Measurements from ENCODE around the gene ADM. TPM values are rescaled to one million over a fixed set of nuclear protein-coding genes. Genes with fewer than 3 reads are reported as not detected.

The ADM gene
- total RNA-seq, 1 donor from 2014 or later: 17.3 TPM

DNA sequence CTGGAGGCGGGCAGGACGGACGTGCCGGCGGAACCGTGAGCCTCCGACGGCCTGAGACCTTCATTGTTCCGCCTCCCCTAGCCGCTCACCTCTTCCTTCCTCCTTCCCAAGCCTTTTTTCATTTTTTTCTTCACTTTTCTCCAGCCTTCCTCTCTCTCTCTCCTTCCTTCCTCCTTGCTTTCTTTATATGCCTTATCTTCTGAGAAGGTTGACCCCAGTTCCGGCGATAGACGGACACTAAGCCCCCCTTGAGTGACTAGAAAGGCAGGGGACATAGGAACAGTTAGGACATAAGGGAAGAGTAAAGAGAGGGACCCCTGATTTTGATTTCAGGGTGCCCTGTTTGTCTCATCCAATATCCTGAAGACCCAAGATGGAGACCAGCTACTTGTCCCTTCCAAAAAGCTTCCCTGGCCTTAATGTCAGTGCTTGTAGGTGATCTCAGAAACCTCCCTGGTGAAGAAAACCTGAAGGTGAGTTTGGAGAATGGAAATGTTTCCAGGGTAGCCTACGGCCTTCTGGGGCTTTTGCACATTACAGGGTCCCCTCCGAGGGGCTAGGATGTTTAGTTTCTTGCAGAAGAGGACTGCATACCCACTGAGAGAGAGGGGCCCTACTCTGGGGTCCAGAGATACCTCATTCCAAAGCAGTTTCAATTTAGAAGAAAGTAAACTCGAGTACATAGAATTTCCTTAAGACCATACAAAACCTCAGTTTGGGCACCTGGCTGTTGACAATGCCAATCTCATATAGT is 3.5 kb downstream of the ADM start:
- DNase-seq (ENCODE audit: low read depth): no peak

DNA sequence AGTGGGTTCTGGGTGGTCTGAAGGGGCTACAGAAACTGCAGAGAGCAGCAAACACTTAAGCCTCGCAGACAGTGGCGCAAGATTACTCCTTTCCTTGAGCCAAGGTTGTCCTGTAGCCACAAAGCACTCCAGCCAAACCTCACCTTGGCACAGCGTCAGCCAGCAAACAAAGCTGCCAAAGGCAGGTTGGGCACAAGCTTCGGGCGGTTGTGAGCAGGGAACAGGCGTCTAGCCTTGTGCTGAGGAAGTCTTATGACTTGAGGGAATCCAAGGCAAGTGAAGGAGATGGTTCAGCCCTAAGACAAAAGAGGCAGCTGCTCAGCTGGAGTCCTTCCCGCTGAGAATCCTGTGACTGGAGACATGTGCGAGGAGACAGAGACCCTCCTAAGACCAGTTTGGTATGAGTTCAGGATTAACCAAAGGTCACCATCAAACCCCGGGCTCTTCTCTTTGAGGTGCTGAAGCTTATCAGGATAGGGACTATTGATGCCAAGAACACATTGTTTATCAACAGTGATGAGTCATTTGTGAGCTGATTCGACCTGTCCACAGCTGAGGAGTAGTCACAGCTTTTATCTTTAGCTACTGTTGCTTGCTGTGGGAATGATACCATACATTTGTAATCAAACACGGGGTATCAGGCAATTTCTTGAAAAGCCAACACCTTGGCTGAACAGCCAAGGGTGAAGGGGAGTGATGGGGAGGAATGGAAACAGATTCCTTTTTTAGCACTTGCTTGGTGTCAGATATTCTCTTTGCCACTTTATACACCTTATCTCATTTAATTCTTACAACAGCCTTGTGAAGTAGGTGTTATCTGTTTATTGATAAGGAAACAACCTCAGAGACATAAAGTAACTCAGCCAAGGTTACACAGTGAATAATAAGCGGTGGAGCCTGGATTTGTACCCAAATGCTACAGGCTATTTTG is 4.6 kb downstream of the ADM start:
- DNase-seq (ENCODE audit: low read depth): peak; percentile 82

DNA sequence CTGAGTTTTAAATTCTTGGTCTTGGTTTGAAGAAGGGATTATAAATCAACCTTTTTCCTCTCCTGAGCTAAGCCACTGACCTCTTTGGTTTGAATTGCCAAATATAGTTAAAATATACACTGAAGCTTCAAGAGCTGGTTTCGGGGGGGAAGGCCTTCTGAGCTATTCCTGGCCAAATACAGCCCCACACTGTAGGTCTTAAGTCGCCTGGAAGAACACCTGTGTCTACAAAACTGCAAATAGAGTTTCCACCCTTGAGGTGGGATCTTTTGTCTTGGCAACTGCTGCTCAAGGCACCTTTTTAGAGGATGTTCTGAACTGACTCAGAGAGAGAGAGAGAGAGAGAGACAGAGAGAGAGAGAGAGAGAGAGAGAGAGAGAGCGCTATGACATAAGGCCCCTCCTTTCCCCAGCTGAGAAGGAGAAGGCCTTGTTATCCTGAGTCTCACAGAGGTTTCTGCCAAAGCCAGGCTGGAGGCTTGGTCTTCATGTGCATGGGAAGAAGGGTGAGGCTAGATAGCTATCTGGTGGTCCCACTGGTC is 5.5 kb downstream of the ADM start:
- no peak for DNase-seq (ENCODE audit: low read depth)

DNA sequence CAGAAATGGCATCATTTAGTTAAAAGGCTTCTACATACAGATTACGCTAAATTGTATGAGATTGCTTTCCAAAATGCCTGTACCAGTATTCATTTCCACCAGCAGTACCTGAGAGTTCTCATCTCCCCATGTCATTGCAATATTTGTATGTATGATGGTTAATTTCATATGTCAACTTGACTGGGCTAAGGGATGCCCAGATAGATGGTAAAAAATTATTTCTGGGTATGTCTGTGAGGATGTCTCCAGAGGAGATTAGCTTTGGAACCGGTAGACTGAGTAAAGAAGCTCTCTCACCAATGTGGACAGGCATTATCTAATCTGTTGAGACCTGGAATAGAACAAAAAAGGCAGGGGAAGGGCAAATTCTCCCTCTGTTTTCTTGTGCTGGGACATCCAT is 6.9 kb downstream of the ADM start:
- DNase-seq (ENCODE audit: low read depth): no peak

DNA sequence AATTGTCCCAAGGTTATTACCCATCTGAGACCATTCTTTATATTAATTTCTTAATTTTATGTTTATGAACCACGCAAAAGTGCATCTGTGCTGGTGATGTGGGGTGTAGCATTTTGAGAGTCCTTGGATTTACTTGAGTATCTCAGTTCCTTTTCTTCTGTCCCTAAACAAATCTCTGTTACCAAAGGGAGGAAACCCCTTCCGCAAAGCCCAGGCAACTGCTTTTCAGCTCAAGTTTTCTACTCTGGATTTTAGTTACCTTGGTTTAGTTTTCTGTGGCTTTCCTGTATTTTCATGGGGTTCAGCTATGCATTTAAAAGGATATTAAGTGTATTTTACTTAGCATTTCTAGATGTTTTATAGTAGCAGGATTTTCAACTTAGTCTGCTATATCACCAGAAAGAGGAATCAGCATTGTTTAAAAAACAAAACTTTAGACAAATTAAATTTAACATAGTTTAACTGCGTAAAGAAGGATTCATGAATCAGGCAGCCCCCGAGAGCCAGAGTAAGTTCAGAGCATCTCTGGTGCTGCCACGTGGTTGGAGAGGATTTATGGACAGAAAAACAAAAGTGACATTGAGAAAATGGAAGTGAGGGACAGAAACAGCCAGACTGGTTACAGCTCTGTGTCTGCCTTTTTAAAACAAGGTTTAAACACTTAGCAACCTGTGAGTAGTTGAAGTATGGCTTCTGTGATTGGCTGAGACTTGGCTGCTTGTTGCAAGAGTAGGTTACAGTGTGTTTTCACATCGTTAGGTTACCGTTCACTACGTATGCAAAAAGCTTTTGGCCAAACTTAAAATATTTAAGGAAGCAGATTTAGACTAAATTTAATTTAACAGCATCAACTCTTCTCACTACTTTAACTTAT is 9.6 kb downstream of the ADM start:
- DNase-seq (ENCODE audit: low read depth): peak; percentile 46

DNA sequence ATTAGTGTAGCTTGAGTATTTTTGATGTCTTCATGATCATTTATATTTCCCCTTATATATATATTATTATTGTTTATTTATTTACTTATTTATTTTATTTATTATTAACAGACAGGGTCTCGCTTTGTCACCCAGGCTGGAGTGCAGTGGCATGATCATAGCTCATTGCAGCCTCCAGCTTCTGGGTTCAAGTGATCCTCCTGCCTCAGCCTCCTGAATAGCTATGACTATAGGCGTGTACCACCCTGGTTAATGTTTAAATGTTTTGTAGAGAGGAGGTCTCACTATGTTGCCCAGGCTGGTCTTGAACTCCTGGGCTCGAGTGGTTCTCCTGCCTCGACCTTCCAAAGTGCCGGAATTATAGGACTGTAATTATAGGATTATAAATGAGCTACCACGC is 10.2 kb downstream of the ADM start:
- DNase-seq (ENCODE audit: low read depth): no peak

DNA sequence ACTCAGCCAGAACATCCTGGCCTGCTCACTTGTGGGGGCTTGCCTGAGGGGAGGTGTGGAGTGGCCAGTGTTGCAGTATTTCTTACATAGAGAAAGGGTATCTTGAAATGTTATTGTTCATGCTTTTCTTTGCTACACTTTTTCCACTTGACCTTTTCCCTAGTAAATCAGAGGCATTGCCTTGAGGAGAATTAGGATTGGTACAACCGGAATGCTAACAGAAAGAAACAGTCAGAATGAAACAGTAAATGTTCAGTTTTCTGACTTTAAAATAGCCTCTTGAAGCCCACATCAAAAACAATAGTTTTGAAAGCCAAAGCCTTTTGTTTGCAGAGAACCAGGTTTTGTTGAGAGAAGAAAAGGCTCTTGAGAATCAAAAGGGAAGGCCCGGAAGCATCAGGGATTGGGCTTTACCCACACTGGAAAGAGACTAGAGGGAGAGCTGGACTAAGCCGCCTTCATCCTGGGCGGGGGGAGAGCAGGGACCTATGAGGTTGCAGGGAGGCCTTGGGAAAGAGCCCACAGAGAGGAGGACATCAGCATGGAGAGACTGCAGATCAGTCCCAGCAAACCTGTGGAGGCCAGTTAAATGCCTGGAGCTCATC is 12.4 kb downstream of the ADM start:
- DNase-seq (ENCODE audit: low read depth): no peak

DNA sequence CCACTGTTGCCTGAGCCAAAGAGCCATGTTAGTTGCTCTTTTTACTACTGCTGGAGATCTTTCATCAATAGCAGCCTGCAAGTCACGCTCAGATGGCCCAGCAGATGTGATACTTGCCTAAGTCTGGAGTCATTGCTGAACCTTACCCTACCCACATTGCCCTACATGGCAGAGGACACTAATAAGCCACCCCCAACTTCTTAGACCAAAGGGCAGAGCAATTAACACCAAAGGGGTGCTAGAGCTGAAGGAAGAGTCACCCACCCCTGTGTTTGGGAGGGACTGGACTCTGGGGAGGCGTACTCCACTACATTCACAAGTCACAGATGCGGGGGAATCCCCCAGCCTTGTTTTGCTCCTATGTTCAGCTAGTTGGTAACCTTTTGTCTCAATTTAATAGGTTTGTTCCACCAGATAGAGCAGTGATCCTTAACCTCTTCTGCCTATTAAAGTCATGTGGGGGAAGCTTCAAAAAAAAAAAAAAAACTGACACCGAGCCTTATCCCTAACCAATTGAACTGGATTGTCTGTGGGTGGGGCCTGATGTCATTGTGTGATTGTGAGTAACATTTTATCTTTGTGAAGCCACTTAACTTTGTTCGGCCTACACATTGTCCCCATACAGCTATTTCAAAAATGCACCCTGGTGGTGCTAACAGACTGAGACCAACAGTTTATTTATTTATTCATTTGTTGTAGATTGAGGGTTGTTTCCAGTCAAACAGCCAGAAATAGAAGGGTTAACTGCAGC is 13.1 kb downstream of the ADM start:
- no peak for DNase-seq (ENCODE audit: low read depth)

DNA sequence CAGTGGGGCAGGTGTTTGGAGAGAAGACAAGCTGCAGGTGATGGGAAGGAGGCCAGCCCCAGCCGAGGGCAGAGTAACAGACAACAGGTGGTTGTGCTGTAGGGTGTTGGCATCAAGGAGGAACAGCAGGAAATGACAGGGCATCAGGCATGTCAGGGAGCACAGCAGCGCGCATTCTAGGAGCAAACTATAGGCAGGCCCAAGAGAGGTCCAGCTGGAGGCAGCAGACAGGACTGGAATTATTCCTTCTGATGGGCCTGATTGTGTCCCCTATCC is 13.6 kb downstream of the ADM start:
- DNase-seq (ENCODE audit: low read depth): peak; percentile 72

DNA sequence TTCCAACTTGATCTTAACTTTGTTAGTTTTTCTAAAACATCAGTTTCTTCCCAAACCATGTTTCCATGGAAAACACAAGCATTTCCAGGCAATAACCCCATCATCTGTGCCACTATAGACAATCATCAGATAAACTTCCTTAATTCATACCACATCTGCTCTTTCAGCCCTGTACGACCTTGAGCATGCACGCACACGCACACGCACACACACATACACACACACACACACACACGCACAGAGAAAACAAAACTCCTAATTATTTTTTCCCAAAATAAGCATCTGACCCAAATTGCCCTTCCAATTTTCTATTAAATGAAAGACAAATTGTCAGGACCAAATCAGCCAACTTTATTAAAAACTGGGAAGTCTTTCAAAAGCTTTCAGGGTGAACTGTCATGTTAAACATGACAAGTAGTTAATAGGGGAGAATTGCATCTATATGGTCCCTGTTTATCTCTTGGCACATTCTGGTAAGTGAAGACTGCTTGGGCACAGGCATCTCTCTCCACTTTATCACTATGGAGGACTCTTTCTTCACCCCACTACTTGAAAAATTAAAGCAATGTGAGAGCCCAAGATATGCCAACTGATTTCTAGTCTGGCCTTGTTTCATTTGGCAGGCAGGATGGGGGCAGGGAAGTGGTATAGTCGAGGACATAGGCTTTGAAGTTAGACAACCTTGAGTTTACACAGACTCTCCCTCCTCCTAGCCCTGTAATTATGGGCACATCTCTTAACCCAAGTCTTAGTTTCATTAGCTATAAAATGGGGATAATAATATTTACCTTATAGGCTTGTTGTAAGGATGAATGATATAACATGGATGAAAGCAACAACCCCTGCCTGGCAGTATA is 15.1 kb downstream of the ADM start:
- no peak for DNase-seq (ENCODE audit: low read depth)

DNA sequence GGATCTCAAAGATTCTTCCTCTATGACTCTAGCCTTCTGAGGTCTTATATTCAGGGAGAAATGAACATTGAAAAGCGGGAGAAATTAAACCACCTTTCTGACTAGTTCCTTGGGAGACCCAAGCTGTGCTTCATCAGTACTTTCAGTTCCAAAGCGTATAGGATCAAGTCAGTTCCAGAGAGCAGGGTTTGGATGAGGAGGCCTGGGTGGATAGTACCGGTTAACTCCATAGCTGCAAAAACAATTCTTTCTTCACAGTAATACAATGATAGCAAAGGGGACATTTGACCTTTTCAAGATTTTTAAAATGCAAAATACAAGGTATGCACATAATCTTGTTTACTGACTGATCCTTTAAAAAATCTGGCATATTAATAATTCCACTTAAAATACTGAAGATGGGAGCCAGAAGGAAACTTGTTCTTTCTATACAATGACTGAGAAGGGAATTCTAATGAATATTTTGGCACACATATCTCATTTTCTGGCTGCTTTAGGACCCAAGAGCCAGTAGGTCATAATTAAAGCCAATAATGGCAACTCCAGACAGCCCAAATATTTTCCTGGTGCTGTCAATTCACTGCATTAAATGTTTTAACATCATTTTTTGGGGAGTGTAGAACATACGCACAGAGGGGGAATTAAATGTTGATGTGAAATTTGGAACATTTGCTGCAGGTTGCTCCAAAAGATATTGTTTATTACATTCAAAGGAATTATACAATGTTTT is 16.0 kb downstream of the ADM start:
- DNase-seq (ENCODE audit: low read depth): no peak

DNA sequence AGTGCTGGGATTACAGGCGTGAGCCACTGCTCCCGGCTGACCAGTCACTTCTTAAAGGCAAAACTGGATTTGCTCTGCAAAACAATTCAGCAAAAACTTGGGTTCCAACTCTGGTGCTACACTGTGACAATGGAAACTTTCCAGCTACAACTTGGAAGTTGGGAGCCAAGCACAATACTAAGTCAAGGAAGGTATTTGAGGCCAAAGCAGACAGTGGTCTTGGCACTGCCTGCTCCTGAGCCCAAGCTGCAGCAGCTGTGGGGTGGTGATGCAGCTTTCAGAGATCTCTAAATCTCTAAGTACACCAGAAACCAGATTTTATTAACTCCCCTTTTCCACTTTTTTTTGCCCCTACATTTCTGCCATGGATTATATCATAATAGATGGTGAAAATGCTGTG is 17.5 kb downstream of the ADM start:
- peak; percentile 67 for DNase-seq (ENCODE audit: low read depth)

DNA sequence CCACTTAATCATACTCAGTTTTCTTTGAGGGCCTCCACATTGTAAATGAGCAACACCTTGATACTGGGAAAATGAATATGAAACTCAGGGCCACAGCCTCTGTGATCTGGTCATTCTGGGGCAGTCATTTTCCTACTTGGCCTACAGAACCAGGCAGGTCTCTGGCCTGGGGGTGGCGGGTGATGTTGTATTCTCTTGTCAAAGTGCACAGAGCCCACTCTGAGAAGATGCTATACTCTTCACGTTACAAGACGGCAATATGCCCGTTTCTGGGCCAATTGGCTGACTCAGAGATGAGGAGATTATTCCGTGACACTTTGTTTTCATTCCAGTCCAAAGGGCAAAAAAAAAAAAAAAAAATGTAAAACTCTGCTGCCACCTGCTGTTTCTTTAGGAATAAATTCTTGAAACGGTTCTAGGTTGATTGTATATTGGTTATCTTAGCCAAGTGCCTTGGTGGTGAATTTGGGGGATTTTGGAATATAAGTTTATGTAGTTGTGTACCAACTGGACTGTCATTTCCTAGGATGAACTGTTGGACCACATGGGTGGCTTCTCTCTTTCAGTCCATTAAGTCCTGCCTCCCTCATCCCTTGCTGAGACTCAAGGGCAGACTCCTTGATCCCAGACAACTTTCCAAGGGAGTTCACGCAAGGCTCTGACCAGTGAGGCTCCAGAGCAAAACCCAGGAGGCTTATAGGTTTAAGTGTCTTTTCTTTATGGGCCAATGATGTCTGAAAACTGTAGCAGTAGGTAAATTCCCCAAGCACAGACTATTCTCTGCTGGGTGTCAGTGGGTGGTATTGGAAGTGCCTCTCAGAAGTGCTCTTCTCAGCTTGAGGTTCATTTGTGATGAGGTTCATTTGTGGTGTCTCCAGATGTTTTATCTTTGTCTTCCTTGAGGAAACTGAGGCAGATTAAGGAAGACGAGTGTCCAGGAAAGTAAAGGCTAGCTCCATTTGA is 18.2 kb downstream of the ADM start:
- peak; percentile 84 for DNase-seq (ENCODE audit: low read depth)

DNA sequence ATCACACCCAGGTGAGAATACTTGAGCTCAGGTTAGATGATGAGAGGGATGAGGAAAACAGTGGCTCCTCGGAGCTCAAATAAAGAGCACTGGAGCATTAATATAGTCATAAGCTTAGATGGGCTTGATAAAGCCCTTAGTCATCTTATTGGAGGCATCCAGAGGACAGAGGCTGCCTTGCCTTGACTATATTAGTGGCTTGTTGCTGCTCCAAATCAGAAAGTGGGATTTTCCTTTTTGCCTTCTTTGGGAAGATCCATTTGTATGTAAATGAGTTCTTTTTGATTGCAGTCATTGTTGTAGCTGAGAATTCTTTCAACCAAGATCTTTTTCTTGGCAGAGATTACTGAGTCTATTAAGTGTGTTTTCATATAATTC is 18.9 kb downstream of the ADM start:
- no peak for DNase-seq (ENCODE audit: low read depth)

DNA sequence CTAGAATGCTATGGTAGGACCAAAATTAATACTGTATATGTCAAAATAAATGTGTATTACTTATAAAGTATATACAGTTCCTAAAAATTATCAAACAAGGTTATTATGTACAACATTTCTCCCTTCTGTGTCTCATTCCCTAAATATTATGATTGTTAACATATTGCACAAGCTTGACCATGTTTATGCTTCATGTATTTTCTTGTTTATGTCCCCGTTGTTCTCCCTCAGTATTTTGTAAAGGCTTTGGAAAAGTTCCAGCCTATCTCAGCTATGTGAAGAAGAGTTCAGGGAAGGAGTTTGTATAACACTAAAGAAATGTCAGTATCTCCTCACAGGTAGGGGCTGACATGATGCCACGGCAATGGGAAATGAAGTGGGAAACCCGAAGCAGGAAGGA is 19.6 kb downstream of the ADM start:
- no peak for DNase-seq (ENCODE audit: low read depth)

DNA sequence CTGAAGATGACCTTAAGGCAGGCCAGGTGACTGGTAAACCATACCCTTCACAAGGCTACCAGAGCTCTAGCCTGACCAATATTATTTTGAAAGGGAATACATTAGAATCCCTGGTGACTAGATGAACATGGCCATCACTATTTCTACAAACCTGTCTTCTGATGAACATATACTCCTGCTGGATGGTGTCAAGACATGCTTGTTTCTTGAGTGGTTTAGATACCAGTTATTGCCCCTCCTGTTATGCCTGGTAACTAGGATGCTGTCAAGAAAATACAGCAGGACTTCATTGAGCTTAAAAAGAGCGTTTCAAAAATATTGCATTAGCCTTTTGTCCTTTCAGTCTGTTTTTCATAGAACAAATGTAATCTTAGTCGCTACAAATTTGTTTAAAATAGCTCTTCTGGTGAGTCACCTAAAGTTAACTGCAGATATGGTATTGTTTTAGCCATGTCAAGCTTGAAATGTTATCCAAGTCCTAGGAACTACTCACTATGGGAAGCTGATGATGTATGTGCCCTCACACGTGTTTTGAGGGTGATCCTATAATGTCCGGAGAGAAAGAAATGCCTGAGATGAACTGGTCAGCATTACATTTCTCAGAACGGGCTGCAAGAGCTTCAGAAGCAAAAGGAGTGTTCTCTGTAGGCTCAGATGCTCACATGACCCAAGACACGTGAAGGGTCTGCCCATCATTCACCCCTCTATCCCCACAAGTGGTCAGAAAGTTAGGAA is 20.6 kb downstream of the ADM start:
- DNase-seq (ENCODE audit: low read depth): no peak

Data from myocyte (in vitro differentiated cells).